Measurements from ENCODE around the gene CECR2. TPM values are rescaled to one million over a fixed set of nuclear protein-coding genes. Genes with fewer than 3 reads are reported as not detected.
A peak's percentile ranks its signal among the peaks of the same experiment; 100 is the strongest.

The CECR2 gene
- total and polyA plus RNA-seq, 4 experiments from 2014 or later, result not detected

GRCh38 chr22:17366329-17366728 is 2.9 kb upstream of the CECR2 start:
- Mint-ChIP-seq H3K4me3 (no peak overlapping the region), H3K9me3 (peaks cover 0 to 4% (median 0%) of the 10 kb centered on the region in 8 donors), H3K27ac (no peak overlapping the region), H3K36me3 (no peaks in the 10 kb centered on the region), H3K4me1 (peaks cover 20 to 32% (median 26%) of the 10 kb centered on the region in 4 donors), H3K27me3 (peaks cover 28 to 40% of the 10 kb centered on the region in 2 donors)
- H3K36me3 ChIP-seq (ENCODE audit: insufficient read depth, low read length), result no peaks in the 10 kb centered on the region
- H3K27me3 ChIP-seq (ENCODE audit: insufficient read depth, low read length), result peaks cover 30% of the 10 kb centered on the region
- H3K27ac ChIP-seq (ENCODE audit: low read depth, low read length), result no peak overlapping the region
- peaks cover 20% of the 10 kb centered on the region for H3K4me1 ChIP-seq (ENCODE audit: insufficient read depth, low read length)
- intact Hi-C loops (cut with micrococcal nuclease), result loop anchor here (10.0 kb wide), 1 partner anchor 152 kb away; the partner anchor contains the start of gene ADA2
- H3K4me3 ChIP-seq (ENCODE audit: low read length in 2 of 2), result no peak overlapping the region
- POLR2A ChIA-PET (ENCODE audit: partially characterized antibody), result no interaction called here
- no peaks in the 10 kb centered on the region for H3K9me3 ChIP-seq (ENCODE audit: control insufficient read depth in 1 of 2, low read length in 2 of 2)
- CTCF ChIA-PET (ENCODE audit: partially characterized antibody), result no interaction called here
- no peak for DNase-seq

DNA sequence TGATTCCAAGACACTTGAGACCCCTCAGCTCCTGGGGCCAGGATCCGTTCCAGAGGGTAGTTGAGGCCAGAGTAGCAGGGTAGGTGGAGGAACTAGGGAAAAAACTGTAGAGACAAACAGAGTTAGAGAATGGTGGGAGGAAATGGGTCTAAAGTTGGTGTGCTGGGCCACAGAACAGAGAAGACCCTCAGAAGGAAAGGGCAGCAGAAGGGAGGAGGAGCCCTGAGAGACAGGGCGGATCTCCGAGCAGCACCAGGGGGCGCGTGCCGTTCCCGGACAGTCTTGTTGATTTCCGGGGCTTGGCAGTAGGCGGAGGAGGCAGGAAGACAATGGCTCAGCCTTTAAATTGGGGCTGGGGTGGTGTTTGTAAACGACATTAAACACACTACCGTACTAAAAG is 2.4 kb upstream of the CECR2 start:
- H3K9me3 ChIP-seq (ENCODE audit: control insufficient read depth in 1 of 2, low read length in 2 of 2), result no peaks in the 10 kb centered on the region
- ChIA-PET POLR2A (ENCODE audit: partially characterized antibody) (interaction anchor here (1.2 kb wide), 1 partner anchor 282 kb away, joined by 3 read pairs; no protein-coding TSS in a partner anchor), CTCF (ENCODE audit: partially characterized antibody) (no interaction called here)
- Mint-ChIP-seq H3K27ac (no peak overlapping the region), H3K36me3 (no peaks in the 10 kb centered on the region), H3K4me1 (peaks cover 20 to 34% (median 27%) of the 10 kb centered on the region in 4 donors), H3K27me3 (peaks cover 30 to 41% of the 10 kb centered on the region in 2 donors), H3K4me3 (peak overlapping the region in 6 of 8 donors; percentile 23 to 64 (median 45)), H3K9me3 (peaks cover 0 to 4% (median 0%) of the 10 kb centered on the region in 8 donors)
- no peak for DNase-seq
- no peak overlapping the region for H3K4me3 ChIP-seq (ENCODE audit: low read length in 2 of 2)
- H3K27ac ChIP-seq (ENCODE audit: low read depth, low read length), result no peak overlapping the region
- H3K27me3 ChIP-seq (ENCODE audit: insufficient read depth, low read length), result peaks cover 35% of the 10 kb centered on the region
- H3K36me3 ChIP-seq (ENCODE audit: insufficient read depth, low read length), result no peaks in the 10 kb centered on the region
- peaks cover 20% of the 10 kb centered on the region for H3K4me1 ChIP-seq (ENCODE audit: insufficient read depth, low read length)
- intact Hi-C loops (cut with micrococcal nuclease), result loop anchor here (10.0 kb wide), 1 partner anchor 152 kb away; the partner anchor contains the start of gene ADA2

GRCh38 chr22:17368144-17368543 is 1.1 kb upstream of the CECR2 start:
- Histone ChIP-seq H3K27ac (ENCODE audit: low read depth, low read length) (no peak overlapping the region), H3K4me1 (ENCODE audit: insufficient read depth, low read length) (peaks cover 20% of the 10 kb centered on the region), H3K36me3 (ENCODE audit: insufficient read depth, low read length) (no peaks in the 10 kb centered on the region), H3K27me3 (ENCODE audit: insufficient read depth, low read length) (peaks cover 36% of the 10 kb centered on the region), H3K4me3 (ENCODE audit: low read length in 2 of 2) (peak overlapping the region in 1 of 2 donors; percentile 18), H3K9me3 (ENCODE audit: control insufficient read depth in 1 of 2, low read length in 2 of 2) (no peaks in the 10 kb centered on the region)
- intact Hi-C loops (cut with micrococcal nuclease), result loop anchor here (10.0 kb wide), 1 partner anchor 153 kb away; the partner anchor contains the start of gene ADA2
- H3K4me3 Mint-ChIP-seq, result peak overlapping the region; percentile 61 to 86 (median 78)
- H3K9me3 Mint-ChIP-seq, result peaks cover 0 to 4% (median under 1%) of the 10 kb centered on the region in 8 donors
- H3K36me3 Mint-ChIP-seq, result no peaks in the 10 kb centered on the region
- ChIA-PET POLR2A (ENCODE audit: partially characterized antibody) (interaction anchor here (1.2 kb wide), 1 partner anchor 283 kb away, joined by 3 read pairs; no protein-coding TSS in a partner anchor), CTCF (ENCODE audit: partially characterized antibody) (interaction anchor here (0.5 to 1.4 kb wide), 2 partner anchors 158 to 196 kb away, joined by 3 to 4 read pairs; no protein-coding TSS in a partner anchor)
- peaks cover 20 to 34% (median 27%) of the 10 kb centered on the region in 4 donors for H3K4me1 Mint-ChIP-seq
- H3K27me3 Mint-ChIP-seq, result peaks cover 33 to 42% of the 10 kb centered on the region in 2 donors
- H3K27ac Mint-ChIP-seq, result no peak overlapping the region
- DNase-seq, result no peak

- Mint-ChIP-seq H3K4me1 (peaks cover 20 to 34% (median 27%) of the 10 kb centered on the region in 4 donors), H3K27me3 (peaks cover 34 to 44% of the 10 kb centered on the region in 2 donors), H3K4me3 (peak overlapping the region; percentile 73 to 86 (median 80)), H3K27ac (peak overlapping the region in 1 of 7 donors; percentile 31), H3K9me3 (peaks cover 0 to 4% (median under 1%) of the 10 kb centered on the region in 8 donors), H3K36me3 (no peaks in the 10 kb centered on the region)
- ChIA-PET CTCF (ENCODE audit: partially characterized antibody) (interaction anchor here (1.4 kb wide), 1 partner anchor 197 kb away, joined by 4 read pairs; no protein-coding TSS in a partner anchor), POLR2A (ENCODE audit: partially characterized antibody) (no interaction called here)
- DNase-seq, result peak in 1 of 5 donors; percentile 3
- H3K27me3 ChIP-seq (ENCODE audit: insufficient read depth, low read length), result peaks cover 41% of the 10 kb centered on the region
- intact Hi-C loops (cut with micrococcal nuclease), result loop anchor here (10.0 kb wide), 1 partner anchor 154 kb away; the partner anchor contains the start of gene ADA2
- peak overlapping the region; percentile 18 to 29 for H3K4me3 ChIP-seq (ENCODE audit: low read length in 2 of 2)
- peaks cover 20% of the 10 kb centered on the region for H3K4me1 ChIP-seq (ENCODE audit: insufficient read depth, low read length)
- no peaks in the 10 kb centered on the region for H3K36me3 ChIP-seq (ENCODE audit: insufficient read depth, low read length)
- H3K27ac ChIP-seq (ENCODE audit: low read depth, low read length), result no peak overlapping the region
- no peaks in the 10 kb centered on the region for H3K9me3 ChIP-seq (ENCODE audit: control insufficient read depth in 1 of 2, low read length in 2 of 2)
These were observed 464 bp upstream of the CECR2 start for GRCh38 chr22:17368554-17369438.

DNA sequence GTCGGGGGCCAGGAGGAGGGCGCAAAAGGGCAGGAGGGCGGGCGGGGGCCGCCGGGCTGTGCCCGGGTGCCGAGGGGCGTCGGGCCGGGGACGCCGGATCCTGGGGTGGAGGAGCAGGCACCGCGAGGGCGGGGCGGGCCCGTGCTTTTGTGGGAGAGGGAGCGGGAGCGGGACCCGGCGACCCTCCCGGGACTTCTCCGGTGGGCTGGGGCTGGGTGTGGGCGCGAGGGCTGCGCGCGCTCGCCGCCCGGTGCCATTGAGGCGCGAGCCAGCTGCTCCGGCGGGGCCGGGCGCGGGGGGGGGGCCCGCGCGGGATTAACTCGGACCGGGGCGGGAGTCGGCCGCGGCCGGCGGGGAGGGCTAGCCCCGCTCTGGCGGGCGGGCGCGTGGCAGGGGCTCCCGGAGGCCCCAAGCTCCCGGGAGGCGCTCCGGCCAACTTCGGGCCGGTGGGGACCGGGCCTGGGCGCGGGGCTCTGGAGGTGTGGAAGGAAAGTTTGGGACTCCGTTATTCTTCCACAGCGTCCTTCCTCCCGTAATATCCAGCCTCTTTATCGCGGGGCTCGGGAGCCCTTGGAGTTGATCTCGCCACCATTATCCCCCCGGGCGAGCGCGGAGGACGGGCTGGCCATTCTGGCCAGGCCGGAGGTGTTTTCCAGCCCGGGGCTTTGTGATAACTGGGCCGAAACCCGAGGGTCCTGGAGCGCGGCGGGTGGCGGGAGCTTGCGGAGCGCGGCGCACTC is 936 bp downstream of the CECR2 start:
- CTCF ChIA-PET (ENCODE audit: partially characterized antibody), result no interaction called here
- POLR2A ChIA-PET (ENCODE audit: partially characterized antibody), result no interaction called here
- Mint-ChIP-seq H3K4me3 (peak overlapping the region in 5 of 8 donors; percentile 45 to 73 (median 69)), H3K36me3 (no peaks in the 10 kb centered on the region), H3K27ac (no peak overlapping the region), H3K9me3 (peaks cover 0 to 4% (median under 1%) of the 10 kb centered on the region in 8 donors), H3K4me1 (peaks cover 20 to 34% (median 27%) of the 10 kb centered on the region in 4 donors), H3K27me3 (peaks cover 36 to 45% of the 10 kb centered on the region in 2 donors)
- no peak overlapping the region for H3K4me3 ChIP-seq (ENCODE audit: low read length in 2 of 2)
- peaks cover 36% of the 10 kb centered on the region for H3K27me3 ChIP-seq (ENCODE audit: insufficient read depth, low read length)
- no peak overlapping the region for H3K27ac ChIP-seq (ENCODE audit: low read depth, low read length)
- H3K4me1 ChIP-seq (ENCODE audit: insufficient read depth, low read length), result peaks cover 20% of the 10 kb centered on the region
- H3K36me3 ChIP-seq (ENCODE audit: insufficient read depth, low read length), result no peaks in the 10 kb centered on the region
- no peak for DNase-seq
- intact Hi-C loops (cut with micrococcal nuclease), result no loop called here
- H3K9me3 ChIP-seq (ENCODE audit: control insufficient read depth in 1 of 2, low read length in 2 of 2), result no peaks in the 10 kb centered on the region

- H3K36me3 ChIP-seq (ENCODE audit: insufficient read depth, low read length), result no peaks in the 10 kb centered on the region
- H3K27ac ChIP-seq (ENCODE audit: low read depth, low read length), result no peak overlapping the region
- H3K9me3 Mint-ChIP-seq, result peaks cover 0 to 4% (median under 1%) of the 10 kb centered on the region in 8 donors
- peak overlapping the region in 1 of 7 donors; percentile 42 for H3K27ac Mint-ChIP-seq
- H3K9me3 ChIP-seq (ENCODE audit: control insufficient read depth in 1 of 2, low read length in 2 of 2), result no peaks in the 10 kb centered on the region
- ChIA-PET POLR2A (ENCODE audit: partially characterized antibody) (no interaction called here), CTCF (ENCODE audit: partially characterized antibody) (no interaction called here)
- no peaks in the 10 kb centered on the region for H3K36me3 Mint-ChIP-seq
- H3K4me3 Mint-ChIP-seq, result peak overlapping the region; percentile 10 to 89 (median 70)
- peaks cover 36% of the 10 kb centered on the region for H3K27me3 ChIP-seq (ENCODE audit: insufficient read depth, low read length)
- H3K27me3 Mint-ChIP-seq, result peaks cover 35 to 41% of the 10 kb centered on the region in 2 donors
- intact Hi-C loops (cut with micrococcal nuclease), result no loop called here
- H3K4me3 ChIP-seq (ENCODE audit: low read length in 2 of 2), result no peak overlapping the region
- peak in 1 of 5 donors; percentile 4 for DNase-seq
- peaks cover 20% of the 10 kb centered on the region for H3K4me1 ChIP-seq (ENCODE audit: insufficient read depth, low read length)
- peaks cover 20 to 34% (median 27%) of the 10 kb centered on the region in 4 donors for H3K4me1 Mint-ChIP-seq
These were observed 1.6 kb downstream of the CECR2 start for GRCh38 chr22:17370766-17371432.

Data from CD4-positive, alpha-beta memory T cell (primary cell).